Measurements from ENCODE around the gene GATD1. TPM values are rescaled to one million over a fixed set of nuclear protein-coding genes. Genes with fewer than 3 reads are reported as not detected.
A peak's percentile ranks its signal among the peaks of the same experiment; 100 is the strongest.

GATD1 gene
- total and polyA plus RNA-seq, 10 of the 15 experiments (the other 5 are each of a cell fraction or from before 2014, with no cell fraction given): 1.2 to 92.6 (median 22.3) TPM

- TF ChIP-seq ATF2 (IDR thresholded peaks at IDR 0.05; ENCODE audit: low read length) (no peak), GATAD2B (conservative IDR thresholded peaks at IDR 0.05; ENCODE audit: low read depth) (no peak)
These were observed 35.8 kb upstream of the GATD1 start (continued) for GRCh38 chr11:813072-813455.

- H3K27ac ChIP-seq (ENCODE audit: control insufficient read depth, insufficient read depth): no peak overlapping the region
- H3K9me3 ChIP-seq (replicated peaks; ENCODE audit: control insufficient read depth, insufficient read depth, low read length): no peaks in the 10 kb centered on the region
- H3K4me1 ChIP-seq (ENCODE audit: control insufficient read depth, insufficient read depth, low read length): peaks cover 7% of the 10 kb centered on the region; the same call in 1 of the 2 replicates
- peaks cover 8% of the 10 kb centered on the region; the same call in 1 of the 2 replicates for H4K20me1 ChIP-seq (ENCODE audit: control insufficient read depth, insufficient read depth)
- FAIRE-seq (no peak), DNase-seq (ENCODE audit: low read depth, low spot score) (no peak), ATAC-seq (no peak)
- H3K4me3 ChIP-seq: no peak overlapping the region
- peaks cover 8 to 28% of the 10 kb centered on the region in 2 experiments; a peak in 3 of 4 replicates for H3K36me3 ChIP-seq (ENCODE audit: control insufficient read depth in 2 of 2, insufficient read depth in 2 of 2, low read length in 1 of 2)
- RAD21 ChIA-PET (ENCODE audit: unreplicated experiment): no interaction called here
- peaks cover 38% of the 10 kb centered on the region for H3K79me2 ChIP-seq (ENCODE audit: control insufficient read depth, insufficient read depth, low read length)
- CTCF ChIA-PET: no interaction called here
- no peak for TF ChIP-seq TCF12 (IDR thresholded peaks at IDR 0.05; ENCODE audit: low read depth, low read length)
- TF ChIP-seq ETV6 (conservative IDR thresholded peaks at IDR 0.05 in 1 of 2, IDR thresholded peaks at IDR 0.05 in 1 of 2; ENCODE audit: borderline replicate concordance in 1 of 2, low read depth in 1 of 2): no peak
- TF ChIP-seq POLR2AphosphoS5 (IDR thresholded peaks at IDR 0.05; ENCODE audit: low read length): no peak
- TF ChIP-seq YBX1 (IDR thresholded peaks at IDR 0.05): no peak
- peak; percentile 42; the same call in 1 of the 2 replicates for TF ChIP-seq POLR2A (IDR thresholded peaks at IDR 0.05; ENCODE audit: low read depth, low read length)
- POLR2A ChIA-PET: no interaction called here
- peak overlapping the region; percentile 15 for H3K4me2 ChIP-seq (ENCODE audit: control insufficient read depth, insufficient read depth)
- in situ Hi-C loops (cut with MboI): loop anchor here (25.0 kb wide), 1 partner anchor 1575 kb away; the partner anchor contains the start of gene CD81
- H3K9ac ChIP-seq (ENCODE audit: control insufficient read depth, insufficient read depth, low read length): no peak overlapping the region; the same call in 1 of the 2 replicates
- no peak overlapping the region for H2AFZ ChIP-seq (ENCODE audit: control insufficient read depth, low read depth, low read length)
- WGBS (ENCODE audit: insufficient coverage, insufficient replicate concordance, low lambda C conversion rate, missing lambda C conversion rate): 97% methylated on average over 3 of the region's 3 CpGs
- no TSS peak for BruUV-seq (replicated peaks)
- SMC1A ChIA-PET (ENCODE audit: uncharacterized antibody, unreplicated experiment): no interaction called here
- no peaks in the 10 kb centered on the region for H3K27me3 ChIP-seq (replicated peaks in 1 of 2; ENCODE audit: control insufficient read depth in 2 of 2, insufficient read depth in 2 of 2, low read length in 1 of 2)
- intact Hi-C loops (cut with micrococcal nuclease; ENCODE audit: unreplicated experiment): no loop called here
These were observed 35.1 kb upstream of the GATD1 start for GRCh38 chr11:812390-812789.

Measured in GM12878 (cell line).